Measurements from ENCODE around the gene BMP2.

BMP2 gene

GRCh38 chr20:6768228-6769140, 998 bp downstream of the BMP2 start:
- DNase-seq (ENCODE audit: low read depth) = peak; percentile 25

- peak; percentile 18 for DNase-seq (ENCODE audit: low read depth)
These were observed 2.7 kb downstream of the BMP2 start for GRCh38 chr20:6769903-6770785.

- DNase-seq (ENCODE audit: low read depth) = no peak
These were observed 3.3 kb downstream of the BMP2 start for GRCh38 chr20:6770786-6771100.

GRCh38 chr20:6780433-6781190, 13.1 kb downstream of the BMP2 start:
- no peak for DNase-seq (ENCODE audit: low read depth)

GRCh38 chr20:6783752-6784151, 16.3 kb downstream of the BMP2 start:
- no peak for DNase-seq (ENCODE audit: low read depth)

- DNase-seq (ENCODE audit: low read depth) = no peak
These were observed 16.7 kb downstream of the BMP2 start for GRCh38 chr20:6784210-6784631.

DNA sequence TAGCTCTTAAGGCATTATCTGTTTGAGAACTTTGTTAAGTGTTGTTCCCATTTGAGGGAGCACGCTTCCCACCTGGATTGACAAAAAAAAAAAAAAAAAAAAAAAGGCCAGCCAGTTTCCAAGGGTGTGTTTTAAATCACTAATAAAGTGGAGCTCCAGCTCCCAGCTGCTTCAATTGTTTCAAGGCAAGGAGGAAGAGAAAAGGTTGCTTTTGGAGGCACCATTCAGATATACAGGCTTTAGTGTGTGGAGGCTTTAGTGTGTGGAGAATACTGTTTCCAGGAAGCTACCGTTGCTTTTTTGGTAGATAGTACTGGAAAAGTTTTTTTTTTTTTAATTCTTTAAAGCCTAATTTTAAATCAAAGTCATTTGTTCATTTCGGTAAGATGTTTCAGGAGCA, 17.3 kb downstream of the BMP2 start:
- DNase-seq (ENCODE audit: low read depth) = no peak

DNA sequence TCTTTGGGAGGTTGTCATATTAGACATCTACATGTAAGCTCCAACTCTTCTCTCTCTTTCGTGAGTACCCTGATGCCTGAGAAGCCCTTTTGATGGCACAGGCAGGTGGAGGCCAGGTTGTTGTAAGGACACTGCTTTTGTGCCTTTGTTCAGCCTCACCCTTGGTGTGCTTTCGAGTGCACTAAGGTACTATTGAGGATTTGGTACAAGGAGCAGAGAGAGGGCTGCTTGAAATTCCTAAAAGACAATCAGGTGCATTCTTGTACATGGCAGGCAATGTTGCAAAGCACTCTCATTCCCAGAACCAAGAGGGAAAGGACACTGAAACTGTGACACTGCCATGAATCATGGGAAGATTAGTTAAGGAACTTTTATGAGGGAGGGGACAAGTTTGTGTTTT, 19.1 kb downstream of the BMP2 start:
- no peak for DNase-seq (ENCODE audit: low read depth)

- DNase-seq (ENCODE audit: low read depth) = no peak
These were observed 25.3 kb downstream of the BMP2 start for GRCh38 chr20:6792789-6793188.

- DNase-seq (ENCODE audit: low read depth) = no peak
These were observed 34.7 kb downstream of the BMP2 start for GRCh38 chr20:6802227-6802626.

DNA sequence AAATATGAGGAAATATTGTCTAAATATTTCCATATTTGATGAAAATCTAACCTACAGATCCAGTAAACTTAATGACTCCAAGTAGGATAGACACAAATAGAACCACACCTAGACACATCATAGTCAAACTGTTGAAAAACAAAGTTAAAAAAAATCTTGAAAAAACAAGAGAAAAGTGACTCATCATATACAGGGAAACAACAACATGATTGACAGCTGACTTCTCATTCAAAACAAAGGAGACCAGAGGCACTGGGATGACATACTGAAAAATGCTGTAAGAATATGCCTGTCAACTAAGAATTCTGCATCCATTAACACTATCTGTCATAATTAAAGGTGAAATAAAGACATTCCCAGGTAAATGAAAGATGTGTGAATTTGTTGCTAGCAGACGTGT, 38.8 kb downstream of the BMP2 start:
- no peak for DNase-seq (ENCODE audit: low read depth)

DNA sequence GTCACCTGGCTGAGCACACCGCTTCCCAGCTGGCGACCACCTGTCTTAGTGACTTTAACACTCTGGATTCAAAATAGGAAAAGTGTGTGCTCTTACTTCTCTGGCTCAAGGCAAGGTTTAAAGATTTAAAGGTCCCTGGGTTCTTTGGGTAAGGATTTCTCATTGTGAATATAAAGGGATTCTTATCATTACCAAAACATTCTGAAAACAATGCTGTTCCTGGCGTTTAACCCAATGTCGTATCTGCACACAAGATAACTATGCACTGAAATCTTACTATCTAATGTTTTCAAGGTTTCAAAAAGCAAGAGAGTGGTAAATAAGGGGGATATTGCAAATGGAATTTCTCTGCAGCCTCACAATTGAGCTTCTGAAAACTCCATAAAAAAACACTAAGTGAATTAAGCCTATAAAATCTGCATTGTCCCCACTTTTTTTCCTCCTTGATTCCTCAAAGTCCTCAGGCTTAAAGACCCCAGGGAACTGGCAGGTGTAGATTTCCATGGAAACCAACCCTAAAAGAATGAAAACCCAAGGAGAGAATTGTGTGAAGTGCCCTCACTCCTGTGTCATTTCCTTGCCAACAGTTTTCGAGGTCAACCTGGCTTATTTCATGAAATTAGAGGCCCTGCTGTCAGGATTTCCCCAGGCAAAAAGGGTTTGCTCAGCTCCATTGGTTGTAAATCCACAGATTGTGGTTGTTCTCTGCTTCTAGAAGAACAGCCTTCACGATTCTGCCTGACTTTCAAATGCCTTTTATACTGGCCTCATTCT, 44.0 kb downstream of the BMP2 start:
- DNase-seq (ENCODE audit: low read depth) = no peak

- no peak for DNase-seq (ENCODE audit: low read depth)
These were observed 45.0 kb downstream of the BMP2 start for GRCh38 chr20:6812530-6812929.

GRCh38 chr20:6814945-6815344, 47.5 kb downstream of the BMP2 start:
- no peak for DNase-seq (ENCODE audit: low read depth)

- no peak for DNase-seq (ENCODE audit: low read depth)
These were observed 50.7 kb downstream of the BMP2 start for GRCh38 chr20:6818033-6818808.

GRCh38 chr20:6819599-6819998, 52.1 kb downstream of the BMP2 start:
- peak; percentile 1 for DNase-seq (ENCODE audit: low read depth)

DNA sequence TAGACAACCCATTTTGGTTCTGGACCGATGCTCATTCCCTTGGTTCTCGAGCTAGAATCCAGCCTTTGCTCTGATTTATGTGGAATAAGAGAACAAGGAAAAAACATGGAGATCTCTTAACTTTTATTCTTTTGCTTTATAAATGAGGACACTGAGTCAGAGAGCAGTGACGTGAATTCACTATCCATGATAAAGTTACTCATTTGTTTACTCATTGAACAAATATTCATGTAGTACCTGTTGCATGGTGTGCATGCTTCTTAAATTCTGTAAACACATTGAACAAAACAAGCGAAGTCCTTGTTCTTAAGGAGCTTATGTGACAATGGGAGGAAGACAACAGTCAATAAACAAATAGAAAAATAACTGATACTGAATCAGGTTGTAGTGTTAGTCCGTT, 56.9 kb downstream of the BMP2 start:
- no peak for DNase-seq (ENCODE audit: low read depth)

DNA sequence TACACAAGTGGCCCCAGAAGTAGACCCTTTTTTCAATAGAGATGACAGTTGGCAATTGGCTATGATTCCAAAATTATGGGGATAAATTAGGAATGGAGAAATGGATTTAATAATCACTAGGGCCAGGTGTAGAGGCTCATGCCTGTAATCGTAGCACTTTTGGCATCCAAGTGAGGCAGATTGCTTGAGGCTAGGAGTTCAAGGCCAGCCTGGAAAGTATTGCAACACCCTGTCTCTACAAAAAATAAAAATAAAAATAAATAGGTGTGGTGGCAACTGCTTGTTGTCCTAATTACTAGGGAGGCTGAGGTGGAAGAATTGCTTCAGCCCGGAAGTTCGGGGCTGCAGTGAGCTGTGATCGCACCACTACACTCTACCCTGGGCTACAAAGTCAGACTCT, 60.0 kb downstream of the BMP2 start:
- no peak for DNase-seq (ENCODE audit: low read depth)

GRCh38 chr20:6828794-6829423, 61.4 kb downstream of the BMP2 start:
- DNase-seq (ENCODE audit: low read depth) = peak; percentile 59

GRCh38 chr20:6829510-6830116, 62.1 kb downstream of the BMP2 start:
- no peak for DNase-seq (ENCODE audit: low read depth)

Measured in EH (cell line).